Hematopoietic multipotent progenitor cell treated with erythropoietin and hydrocortisone succinate and interleukin-3 and kit ligand, for 15 days (in vitro differentiated cells): ENCODE data around the gene TAF1.
"Not testable (repeated sequence)": the region's sequence is repeated elsewhere in the genome, so short reads cannot be mapped to it uniquely, and the experiment has no call there.

Source experiments
- DNase-seq: peaks from one replicate; pipeline ENCODE4 v3.0.0-alpha.2; 2015; ENCODE audit warnings: low spot score

The TAF1 gene

GRCh38 chrX:71365875-71366673, at the start of gene TAF1:
Gene TAF1, plus strand, starts transcription at chrX:71366357. Its CDS starts 18 bp downstream, at chrX:71366375.
- peak; percentile 93 for DNase-seq

- DNase-seq = not testable (repeated sequence)
Measured at GRCh38 chrX:71316959-71317358, 49.2 kb upstream of the TAF1 start.

- no peak for DNase-seq
Measured at GRCh38 chrX:71320126-71320525, 46.0 kb upstream of the TAF1 start.

GRCh38 chrX:71321731-71322130, 44.4 kb upstream of the TAF1 start:
- DNase-seq = no peak

- DNase-seq = not testable (repeated sequence)
Measured at GRCh38 chrX:71324452-71324851, 41.7 kb upstream of the TAF1 start.

- no peak for DNase-seq
Measured at GRCh38 chrX:71326394-71326793, 39.8 kb upstream of the TAF1 start.

- DNase-seq = not testable (repeated sequence)
Measured at GRCh38 chrX:71349151-71349665, 16.9 kb upstream of the TAF1 start.

- not testable (repeated sequence) for DNase-seq
Measured at GRCh38 chrX:71349867-71350266, 16.3 kb upstream of the TAF1 start.

- not testable (repeated sequence) for DNase-seq
Measured at GRCh38 chrX:71352439-71352838, 13.7 kb upstream of the TAF1 start.

- no peak for DNase-seq
Measured at GRCh38 chrX:71364221-71364620, 1.9 kb upstream of the TAF1 start.

- DNase-seq = no peak
Measured at GRCh38 chrX:71365356-71365874, 742 bp upstream of the TAF1 start.

GRCh38 chrX:71366674-71367256, 608 bp downstream of the TAF1 start:
- DNase-seq = peak; percentile 7

- DNase-seq = no peak
Measured at GRCh38 chrX:71367396-71367795, 1.2 kb downstream of the TAF1 start.

- DNase-seq = no peak
Measured at GRCh38 chrX:71372388-71372787, 6.2 kb downstream of the TAF1 start.

GRCh38 chrX:71378732-71379131, 12.6 kb downstream of the TAF1 start:
- DNase-seq = no peak

GRCh38 chrX:71391725-71392124, 25.6 kb downstream of the TAF1 start:
- not testable (repeated sequence) for DNase-seq

- peak; percentile 38 for DNase-seq
Measured at GRCh38 chrX:71393919-71394318, 27.8 kb downstream of the TAF1 start.

- DNase-seq = no peak
Measured at GRCh38 chrX:71396576-71396975, 30.4 kb downstream of the TAF1 start.

- no peak for DNase-seq
Measured at GRCh38 chrX:71400710-71401109, 34.6 kb downstream of the TAF1 start.

GRCh38 chrX:71416260-71416659, 50.1 kb downstream of the TAF1 start:
- not testable (repeated sequence) for DNase-seq

GRCh38 chrX:71420686-71421085, 54.5 kb downstream of the TAF1 start:
- DNase-seq = no peak

GRCh38 chrX:71432733-71433132, 66.6 kb downstream of the TAF1 start:
- no peak for DNase-seq

- peak; percentile 62 for DNase-seq
Measured at GRCh38 chrX:71438750-71439149, 72.6 kb downstream of the TAF1 start.
